WTC11 (cell line): Measurements from ENCODE around the gene CCDC50.

Source experiments
- SMAD3 ChIP-seq: sonication (generic); formaldehyde crosslinking; IDR thresholded peaks from 2 replicates; pipeline ENCODE4 v1.8.0; 2022; ENCODE audit warnings: missing genetic modification reagents, mild to moderate bottlenecking, borderline replicate concordance
- ZNF317 ChIP-seq: sonication (generic); formaldehyde crosslinking; IDR thresholded peaks from 2 replicates; pipeline ENCODE4 v1.8.1; 2023; ENCODE audit warnings: low read depth, mild to moderate bottlenecking, moderate library complexity, missing genetic modification reagents, borderline replicate concordance
- TF ChIP-seq, protein P1 (sequence below): fragments of 200-600 bp; IDR thresholded peaks from 2 replicates; pipeline ENCODE4 v1.8.0; 2022; ENCODE audit warnings: antibody characterized with exemption
- TF ChIP-seq, protein P2 (sequence below): sonication (generic); formaldehyde crosslinking; IDR thresholded peaks from 2 replicates; pipeline ENCODE4 v1.8.0; 2023; ENCODE audit warnings: mild to moderate bottlenecking, missing genetic modification reagents

DNA sequence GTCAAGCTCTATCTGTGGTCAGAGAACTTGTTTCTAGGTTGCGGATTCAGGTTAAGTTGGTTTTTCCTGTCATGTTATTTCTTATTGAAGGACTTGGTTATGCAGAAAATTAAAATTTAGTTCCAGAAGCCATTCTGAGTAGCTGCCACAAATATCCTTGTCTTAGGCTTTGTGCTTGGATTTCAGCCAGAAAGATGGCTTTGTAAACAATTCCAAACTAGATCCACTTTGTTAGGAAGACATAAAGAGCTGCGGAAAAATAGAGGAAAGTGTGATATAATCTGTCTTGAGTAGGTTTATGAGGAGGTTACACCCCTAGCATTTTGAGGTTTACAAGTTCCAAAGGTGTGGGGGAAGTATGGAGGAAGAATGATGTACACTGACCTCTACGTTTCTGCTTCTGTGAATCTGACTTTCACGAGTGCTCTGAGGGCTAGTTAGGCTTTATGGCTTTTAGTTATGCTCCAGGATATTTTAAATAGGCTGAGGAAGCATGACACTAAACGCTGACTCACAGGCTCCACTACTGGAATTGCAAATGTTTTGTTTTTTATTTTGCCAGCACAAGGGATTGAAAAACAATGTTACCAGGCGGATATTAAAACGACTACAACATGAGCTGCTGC, 47.4 kb downstream of the CCDC50 start:
- TF ChIP-seq SMAD3 (CRISPR knock-in tag) (no peak), ZNF317 (no peak)
- TF ChIP-seq, protein P1, sequence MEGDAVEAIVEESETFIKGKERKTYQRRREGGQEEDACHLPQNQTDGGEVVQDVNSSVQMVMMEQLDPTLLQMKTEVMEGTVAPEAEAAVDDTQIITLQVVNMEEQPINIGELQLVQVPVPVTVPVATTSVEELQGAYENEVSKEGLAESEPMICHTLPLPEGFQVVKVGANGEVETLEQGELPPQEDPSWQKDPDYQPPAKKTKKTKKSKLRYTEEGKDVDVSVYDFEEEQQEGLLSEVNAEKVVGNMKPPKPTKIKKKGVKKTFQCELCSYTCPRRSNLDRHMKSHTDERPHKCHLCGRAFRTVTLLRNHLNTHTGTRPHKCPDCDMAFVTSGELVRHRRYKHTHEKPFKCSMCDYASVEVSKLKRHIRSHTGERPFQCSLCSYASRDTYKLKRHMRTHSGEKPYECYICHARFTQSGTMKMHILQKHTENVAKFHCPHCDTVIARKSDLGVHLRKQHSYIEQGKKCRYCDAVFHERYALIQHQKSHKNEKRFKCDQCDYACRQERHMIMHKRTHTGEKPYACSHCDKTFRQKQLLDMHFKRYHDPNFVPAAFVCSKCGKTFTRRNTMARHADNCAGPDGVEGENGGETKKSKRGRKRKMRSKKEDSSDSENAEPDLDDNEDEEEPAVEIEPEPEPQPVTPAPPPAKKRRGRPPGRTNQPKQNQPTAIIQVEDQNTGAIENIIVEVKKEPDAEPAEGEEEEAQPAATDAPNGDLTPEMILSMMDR, result no peak
- TF ChIP-seq, protein P2, sequence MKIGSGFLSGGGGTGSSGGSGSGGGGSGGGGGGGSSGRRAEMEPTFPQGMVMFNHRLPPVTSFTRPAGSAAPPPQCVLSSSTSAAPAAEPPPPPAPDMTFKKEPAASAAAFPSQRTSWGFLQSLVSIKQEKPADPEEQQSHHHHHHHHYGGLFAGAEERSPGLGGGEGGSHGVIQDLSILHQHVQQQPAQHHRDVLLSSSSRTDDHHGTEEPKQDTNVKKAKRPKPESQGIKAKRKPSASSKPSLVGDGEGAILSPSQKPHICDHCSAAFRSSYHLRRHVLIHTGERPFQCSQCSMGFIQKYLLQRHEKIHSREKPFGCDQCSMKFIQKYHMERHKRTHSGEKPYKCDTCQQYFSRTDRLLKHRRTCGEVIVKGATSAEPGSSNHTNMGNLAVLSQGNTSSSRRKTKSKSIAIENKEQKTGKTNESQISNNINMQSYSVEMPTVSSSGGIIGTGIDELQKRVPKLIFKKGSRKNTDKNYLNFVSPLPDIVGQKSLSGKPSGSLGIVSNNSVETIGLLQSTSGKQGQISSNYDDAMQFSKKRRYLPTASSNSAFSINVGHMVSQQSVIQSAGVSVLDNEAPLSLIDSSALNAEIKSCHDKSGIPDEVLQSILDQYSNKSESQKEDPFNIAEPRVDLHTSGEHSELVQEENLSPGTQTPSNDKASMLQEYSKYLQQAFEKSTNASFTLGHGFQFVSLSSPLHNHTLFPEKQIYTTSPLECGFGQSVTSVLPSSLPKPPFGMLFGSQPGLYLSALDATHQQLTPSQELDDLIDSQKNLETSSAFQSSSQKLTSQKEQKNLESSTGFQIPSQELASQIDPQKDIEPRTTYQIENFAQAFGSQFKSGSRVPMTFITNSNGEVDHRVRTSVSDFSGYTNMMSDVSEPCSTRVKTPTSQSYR (CRISPR knock-in tag), result no peak
